Measurements from ENCODE around the gene IGSF21.

Gene IGSF21

DNA sequence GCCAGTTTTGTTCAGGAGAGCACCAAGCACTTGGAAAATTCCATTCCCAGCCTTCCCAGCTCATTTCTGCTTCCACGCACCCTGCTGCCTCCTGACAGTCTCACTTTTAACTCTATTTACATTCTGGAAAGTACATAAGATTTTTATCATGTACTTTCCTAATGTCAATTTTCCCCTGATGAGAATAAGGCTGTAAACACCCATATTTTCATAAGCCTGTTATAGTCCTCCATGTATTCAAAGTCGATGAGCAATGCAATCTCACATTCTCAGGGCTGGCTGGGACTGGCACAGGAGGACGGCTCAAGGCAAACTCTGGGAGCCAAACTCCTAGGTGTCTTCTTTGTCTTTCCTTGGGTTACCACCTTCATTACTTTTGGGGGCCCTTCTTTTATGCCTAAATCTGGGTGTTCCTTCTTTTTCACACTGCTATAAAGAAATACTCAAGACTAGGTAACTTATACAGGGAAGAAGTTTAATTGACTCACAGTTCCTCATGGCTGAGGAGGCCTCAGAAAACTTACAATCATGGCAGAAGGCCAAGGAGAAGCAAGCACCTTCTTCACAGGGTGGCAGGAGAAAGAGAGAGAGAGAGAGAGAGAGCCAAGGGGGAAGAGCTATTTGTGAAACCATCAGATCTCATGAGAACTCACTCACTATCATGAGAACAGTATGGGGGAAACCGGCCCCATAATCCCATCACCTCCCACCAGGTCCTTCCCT, 94.6 kb downstream of the IGSF21 start:
- no peak for TF ChIP-seq RARB (CRISPR knock-in tag; IDR thresholded peaks at IDR 0.05)
- no peak for TF ChIP-seq ISL1 (CRISPR knock-in tag; IDR thresholded peaks at IDR 0.05)
- TF ChIP-seq OSR1 (CRISPR knock-in tag; IDR thresholded peaks at IDR 0.05): no peak
- no peak for TF ChIP-seq PPARA (CRISPR knock-in tag; IDR thresholded peaks at IDR 0.05; ENCODE audit: borderline replicate concordance)
- no peak for TF ChIP-seq CREB5 (CRISPR knock-in tag; IDR thresholded peaks at IDR 0.05; ENCODE audit: low read depth)
- no peak for TF ChIP-seq PATZ1 (CRISPR knock-in tag; IDR thresholded peaks at IDR 0.05; ENCODE audit: borderline replicate concordance)
- TF ChIP-seq BACH2 (CRISPR knock-in tag; IDR thresholded peaks at IDR 0.05; ENCODE audit: borderline replicate concordance): no peak
- no peak for TF ChIP-seq TCF4 (CRISPR knock-in tag; IDR thresholded peaks at IDR 0.05; ENCODE audit: borderline replicate concordance)
- TF ChIP-seq, protein P1, sequence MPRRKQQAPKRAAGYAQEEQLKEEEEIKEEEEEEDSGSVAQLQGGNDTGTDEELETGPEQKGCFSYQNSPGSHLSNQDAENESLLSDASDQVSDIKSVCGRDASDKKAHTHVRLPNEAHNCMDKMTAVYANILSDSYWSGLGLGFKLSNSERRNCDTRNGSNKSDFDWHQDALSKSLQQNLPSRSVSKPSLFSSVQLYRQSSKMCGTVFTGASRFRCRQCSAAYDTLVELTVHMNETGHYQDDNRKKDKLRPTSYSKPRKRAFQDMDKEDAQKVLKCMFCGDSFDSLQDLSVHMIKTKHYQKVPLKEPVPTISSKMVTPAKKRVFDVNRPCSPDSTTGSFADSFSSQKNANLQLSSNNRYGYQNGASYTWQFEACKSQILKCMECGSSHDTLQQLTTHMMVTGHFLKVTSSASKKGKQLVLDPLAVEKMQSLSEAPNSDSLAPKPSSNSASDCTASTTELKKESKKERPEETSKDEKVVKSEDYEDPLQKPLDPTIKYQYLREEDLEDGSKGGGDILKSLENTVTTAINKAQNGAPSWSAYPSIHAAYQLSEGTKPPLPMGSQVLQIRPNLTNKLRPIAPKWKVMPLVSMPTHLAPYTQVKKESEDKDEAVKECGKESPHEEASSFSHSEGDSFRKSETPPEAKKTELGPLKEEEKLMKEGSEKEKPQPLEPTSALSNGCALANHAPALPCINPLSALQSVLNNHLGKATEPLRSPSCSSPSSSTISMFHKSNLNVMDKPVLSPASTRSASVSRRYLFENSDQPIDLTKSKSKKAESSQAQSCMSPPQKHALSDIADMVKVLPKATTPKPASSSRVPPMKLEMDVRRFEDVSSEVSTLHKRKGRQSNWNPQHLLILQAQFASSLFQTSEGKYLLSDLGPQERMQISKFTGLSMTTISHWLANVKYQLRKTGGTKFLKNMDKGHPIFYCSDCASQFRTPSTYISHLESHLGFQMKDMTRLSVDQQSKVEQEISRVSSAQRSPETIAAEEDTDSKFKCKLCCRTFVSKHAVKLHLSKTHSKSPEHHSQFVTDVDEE (CRISPR knock-in tag; IDR thresholded peaks at IDR 0.05): no peak
- no peak for TF ChIP-seq ZC3H10 (CRISPR knock-in tag; IDR thresholded peaks at IDR 0.05)
- TF ChIP-seq ZNF565 (CRISPR knock-in tag; conservative IDR thresholded peaks at IDR 0.05; ENCODE audit: low read depth): no peak
- TF ChIP-seq ZNF8 (CRISPR knock-in tag; IDR thresholded peaks at IDR 0.05): no peak
- TF ChIP-seq GLIS3 (CRISPR knock-in tag; IDR thresholded peaks at IDR 0.05): no peak
- TF ChIP-seq ARNTL (CRISPR knock-in tag; IDR thresholded peaks at IDR 0.05; ENCODE audit: borderline replicate concordance, low read depth): no peak
- TF ChIP-seq ESRRG (CRISPR knock-in tag; IDR thresholded peaks at IDR 0.05): no peak
- TF ChIP-seq CSRNP3 (CRISPR knock-in tag; IDR thresholded peaks at IDR 0.05): no peak
- TF ChIP-seq CSDC2 (CRISPR knock-in tag; IDR thresholded peaks at IDR 0.05): no peak
- ATAC-seq: no peak

DNA sequence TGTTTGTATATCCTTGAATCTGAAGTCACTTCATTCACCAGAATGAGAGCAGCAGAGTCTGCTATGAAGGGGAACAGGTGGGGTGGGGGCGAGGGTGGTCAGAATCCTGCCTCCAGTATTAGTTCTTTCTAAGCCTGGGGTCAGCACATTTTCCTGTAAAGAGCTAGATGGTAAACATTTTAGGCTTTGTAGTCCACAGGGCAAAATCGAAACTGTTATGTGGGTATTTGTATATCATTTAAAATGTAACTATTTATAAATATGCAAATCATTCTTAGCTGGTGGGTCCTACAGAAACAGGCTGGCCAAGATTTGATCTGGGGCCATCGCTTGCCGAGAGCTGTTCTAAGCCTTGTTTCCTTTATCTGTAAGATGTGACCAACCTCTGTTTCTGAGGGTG, 96.0 kb downstream of the IGSF21 start:
- no peak for ATAC-seq
- TF ChIP-seq CSRNP3 (CRISPR knock-in tag; IDR thresholded peaks at IDR 0.05): no peak
- TF ChIP-seq TOX (CRISPR knock-in tag; IDR thresholded peaks at IDR 0.05; ENCODE audit: borderline replicate concordance): no peak
- TF ChIP-seq ZC3H10 (CRISPR knock-in tag; IDR thresholded peaks at IDR 0.05): no peak
- TF ChIP-seq ZNF565 (CRISPR knock-in tag; conservative IDR thresholded peaks at IDR 0.05; ENCODE audit: low read depth): no peak
- TF ChIP-seq ARNTL (CRISPR knock-in tag; IDR thresholded peaks at IDR 0.05; ENCODE audit: borderline replicate concordance, low read depth): no peak
- TF ChIP-seq BACH2 (CRISPR knock-in tag; IDR thresholded peaks at IDR 0.05; ENCODE audit: borderline replicate concordance): no peak
- no peak for TF ChIP-seq PPARA (CRISPR knock-in tag; IDR thresholded peaks at IDR 0.05; ENCODE audit: borderline replicate concordance)
- no peak for TF ChIP-seq CSDC2 (CRISPR knock-in tag; IDR thresholded peaks at IDR 0.05)
- no peak for TF ChIP-seq PATZ1 (CRISPR knock-in tag; IDR thresholded peaks at IDR 0.05; ENCODE audit: borderline replicate concordance)
- no peak for TF ChIP-seq ISL1 (CRISPR knock-in tag; IDR thresholded peaks at IDR 0.05)
- no peak for TF ChIP-seq ZNF8 (CRISPR knock-in tag; IDR thresholded peaks at IDR 0.05)

Measured in SK-N-SH treated with all-trans-retinoic acid at 6 μM for 48 hours (cell line).